Activated CD4-positive, alpha-beta T cell treated with anti-CD3 and anti-CD28 coated beads, Interleukin-2, amount 10 ng/mL, durations not matched to agents 7 days and 5 days (primary cell): ENCODE results near the gene KBTBD12. TPM values are rescaled to one million over a fixed set of nuclear protein-coding genes. Genes with fewer than 3 reads are reported as not detected.

Experiments
- CTCF ChIA-PET: fragments of 350-600 bp; sonication (Branson Sonifier 250); formaldehyde crosslinking; loops from one replicate; lab custom pipeline; 2021; ENCODE audit warnings: antibody characterized with exemption; lab: Charles Lee
- POLR2A ChIA-PET: fragments of 350-600 bp; sonication (Branson Sonifier 250); formaldehyde crosslinking; loops from one replicate; lab custom pipeline; 2021; ENCODE audit warnings: antibody characterized with exemption; lab: Charles Lee
- DNase-seq: peaks from one replicate; pipeline ENCODE4 v3.0.0-alpha.2; 2020
- H3K27ac Mint-ChIP-seq: one replicate; pipeline ENCODE4 v1.8.0; 2021; ENCODE audit warnings: mild to moderate bottlenecking, moderate library complexity, mixed read lengths
- H3K27me3 Mint-ChIP-seq: one replicate; pipeline ENCODE4 v1.8.0; 2021; ENCODE audit warnings: mixed read lengths
- H3K36me3 Mint-ChIP-seq: one replicate; pipeline ENCODE4 v1.8.0; 2021; ENCODE audit warnings: low read depth, mixed read lengths
- H3K4me1 Mint-ChIP-seq: one replicate; pipeline ENCODE4 v1.8.0; 2021; ENCODE audit warnings: mixed read lengths
- H3K4me3 Mint-ChIP-seq: one replicate; pipeline ENCODE4 v1.8.0; 2021; ENCODE audit warnings: mild to moderate bottlenecking, moderate library complexity, mixed read lengths
- H3K9me3 Mint-ChIP-seq: one replicate; pipeline ENCODE4 v1.8.0; 2021; ENCODE audit warnings: mixed read lengths
- total RNA-seq, 2 experiments: library from RNA; stranded (reverse); gene quantifications; one replicate each; pipeline ENCODE4 v1.2.3, GENCODE V29; 2021

Gene KBTBD12
- total RNA-seq, 2 experiments from 2014 or later, result not detected

DNA sequence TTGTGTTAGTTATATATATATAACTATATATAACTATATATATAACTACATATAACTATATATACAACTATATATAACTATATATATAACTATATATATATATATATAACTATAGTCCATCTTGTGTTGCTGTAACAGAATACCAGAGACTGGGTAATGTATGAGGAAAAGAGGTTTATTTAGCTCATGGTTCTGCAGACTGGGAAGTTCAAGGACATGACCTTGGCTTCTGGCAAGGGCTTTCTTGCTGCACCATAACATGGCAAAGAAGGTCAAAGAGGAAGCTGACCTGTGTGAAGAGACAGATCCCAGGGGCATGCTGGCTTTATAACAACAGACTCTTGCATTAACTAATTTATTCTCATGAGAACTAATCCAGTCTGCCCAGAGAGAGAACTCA, 27.6 kb downstream of the KBTBD12 start:
- Mint-ChIP-seq H3K27ac (no peak overlapping the region), H3K4me3 (no peak overlapping the region), H3K9me3 (no peaks in the 10 kb centered on the region), H3K36me3 (no peaks in the 10 kb centered on the region), H3K27me3 (peaks cover 50% of the 10 kb centered on the region), H3K4me1 (no peaks in the 10 kb centered on the region)
- ChIA-PET CTCF (no interaction called here), POLR2A (no interaction called here)
- DNase-seq, result no peak

DNA sequence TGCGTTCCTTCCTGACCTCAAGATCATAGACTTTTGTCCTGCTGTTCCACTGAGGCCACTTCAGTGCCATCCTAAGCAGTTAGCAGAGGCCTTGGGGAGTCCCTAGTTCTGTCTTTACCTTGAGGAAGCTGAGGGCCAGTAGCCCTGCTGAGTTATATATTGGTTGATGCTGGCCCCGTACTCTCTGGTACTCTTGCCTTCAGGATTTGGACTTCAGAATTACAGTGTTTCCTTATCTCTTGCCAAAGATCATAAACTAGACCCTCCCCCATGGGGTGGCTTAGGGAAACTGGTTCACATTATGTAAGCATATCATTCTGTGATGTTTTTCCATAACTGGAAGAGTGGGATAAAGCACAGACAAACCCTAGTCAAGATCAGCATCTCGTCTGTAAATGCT, 33.2 kb downstream of the KBTBD12 start:
- POLR2A ChIA-PET, result no interaction called here
- no peaks in the 10 kb centered on the region for H3K9me3 Mint-ChIP-seq
- no peak overlapping the region for H3K27ac Mint-ChIP-seq
- no peaks in the 10 kb centered on the region for H3K36me3 Mint-ChIP-seq
- CTCF ChIA-PET, result no interaction called here
- peaks cover 32% of the 10 kb centered on the region for H3K27me3 Mint-ChIP-seq
- no peaks in the 10 kb centered on the region for H3K4me1 Mint-ChIP-seq
- H3K4me3 Mint-ChIP-seq, result no peak overlapping the region
- no peak for DNase-seq

DNA sequence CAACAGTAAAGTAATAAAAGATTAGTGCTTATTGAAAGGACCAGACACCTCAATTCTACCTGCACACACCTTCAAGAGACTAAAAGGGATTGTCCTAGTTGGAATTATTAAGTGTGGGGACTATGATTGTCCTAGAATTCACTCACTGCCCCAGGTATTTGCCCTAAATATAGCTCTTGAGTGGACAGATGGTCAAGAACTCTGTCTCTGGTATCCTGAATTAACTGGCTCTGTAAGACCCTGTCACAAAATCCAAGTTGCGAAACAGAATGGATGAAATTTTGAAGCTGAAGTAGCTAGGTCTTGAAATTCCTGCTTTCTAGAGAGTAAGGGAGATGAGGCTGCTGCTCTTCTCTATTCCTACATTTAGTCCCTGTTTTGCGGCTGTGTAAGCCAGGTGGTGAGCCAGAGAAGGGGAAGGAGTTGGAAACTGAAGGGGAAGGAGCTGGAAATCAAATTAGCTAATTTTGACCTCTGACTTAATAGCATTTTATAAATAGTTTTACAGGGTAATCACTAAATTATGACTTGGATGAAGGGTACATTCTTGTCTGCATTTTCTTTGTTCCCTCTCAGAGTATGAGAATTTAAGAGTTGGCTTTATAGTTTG, 34.5 kb downstream of the KBTBD12 start:
- ChIA-PET POLR2A (no interaction called here), CTCF (interaction anchor here (1.0 kb wide), 1 partner anchor 11 kb away, joined by 3 read pairs; no protein-coding TSS in a partner anchor)
- H3K27ac Mint-ChIP-seq, result no peak overlapping the region
- H3K9me3 Mint-ChIP-seq, result no peaks in the 10 kb centered on the region
- no peak overlapping the region for H3K4me3 Mint-ChIP-seq
- peaks cover 31% of the 10 kb centered on the region for H3K27me3 Mint-ChIP-seq
- no peak for DNase-seq
- H3K4me1 Mint-ChIP-seq, result no peaks in the 10 kb centered on the region
- no peaks in the 10 kb centered on the region for H3K36me3 Mint-ChIP-seq

DNA sequence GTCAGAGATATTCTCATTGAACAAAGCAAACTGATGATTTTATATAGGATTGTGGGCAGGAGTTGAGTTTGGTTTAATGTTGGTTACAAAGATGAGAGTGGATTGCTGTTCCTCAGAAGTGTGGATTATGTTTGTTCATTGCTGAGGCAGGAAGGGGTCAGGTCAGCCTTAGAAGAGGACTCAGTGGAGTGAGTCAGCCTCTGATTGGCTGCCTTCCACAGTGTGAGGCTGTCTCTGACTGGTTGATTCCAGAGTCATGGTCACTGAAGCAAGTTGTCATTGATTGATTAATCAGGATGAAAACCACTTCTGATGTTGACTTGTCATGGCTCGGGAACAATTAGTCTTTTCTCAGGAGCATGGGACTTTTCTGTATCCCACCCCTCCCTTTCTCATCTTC, 36.2 kb downstream of the KBTBD12 start:
- POLR2A ChIA-PET, result no interaction called here
- CTCF ChIA-PET, result no interaction called here
- H3K27ac Mint-ChIP-seq, result no peak overlapping the region
- H3K4me3 Mint-ChIP-seq, result no peak overlapping the region
- no peaks in the 10 kb centered on the region for H3K9me3 Mint-ChIP-seq
- no peaks in the 10 kb centered on the region for H3K4me1 Mint-ChIP-seq
- H3K27me3 Mint-ChIP-seq, result peaks cover 31% of the 10 kb centered on the region
- no peaks in the 10 kb centered on the region for H3K36me3 Mint-ChIP-seq
- no peak for DNase-seq

DNA sequence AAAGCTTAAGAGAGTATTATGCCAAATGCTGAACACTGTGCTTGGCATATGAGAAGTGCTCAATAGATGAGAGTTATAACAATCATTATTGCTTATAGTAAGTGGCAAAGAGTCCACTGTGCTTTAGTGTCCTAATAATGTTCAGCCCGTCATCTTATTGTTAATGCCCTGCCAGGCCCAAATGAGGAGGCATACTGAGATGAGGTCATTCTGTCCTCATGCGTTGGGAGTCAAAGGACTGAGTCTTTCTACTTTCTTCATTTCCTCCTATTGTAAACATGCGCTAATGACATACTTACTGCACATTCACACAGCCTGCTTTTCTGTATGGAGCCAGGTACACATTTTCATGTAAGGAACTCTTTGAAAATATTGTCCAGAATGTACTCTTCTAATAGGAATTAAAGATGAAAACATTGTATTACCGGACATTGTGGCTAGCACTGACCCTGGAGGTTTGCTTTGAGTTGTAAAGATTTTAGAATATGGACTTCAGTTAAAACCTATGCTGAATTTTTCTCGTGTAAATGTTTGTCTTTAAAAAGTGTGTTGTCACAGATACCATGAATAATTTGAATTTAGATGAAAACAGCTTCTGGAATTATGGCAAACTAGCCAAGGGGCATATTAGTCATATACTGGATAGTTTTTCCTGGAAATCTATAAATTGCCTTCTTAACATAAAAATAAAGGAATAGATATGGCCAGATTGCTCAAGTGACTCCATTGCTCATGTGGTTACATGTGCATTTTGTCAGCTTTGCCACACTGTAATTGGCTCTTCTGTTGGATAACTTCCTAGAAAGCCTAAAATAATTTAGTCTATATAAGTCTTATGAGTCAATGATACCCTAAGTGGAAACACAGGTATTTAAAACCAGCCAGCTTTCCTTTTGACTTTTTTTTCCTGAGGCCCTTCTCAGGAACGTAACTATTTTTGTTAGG, 38.3 kb downstream of the KBTBD12 start:
- H3K4me3 Mint-ChIP-seq, result no peak overlapping the region
- H3K9me3 Mint-ChIP-seq, result no peaks in the 10 kb centered on the region
- H3K27ac Mint-ChIP-seq, result no peak overlapping the region
- DNase-seq, result no peak
- peaks cover 25% of the 10 kb centered on the region for H3K27me3 Mint-ChIP-seq
- ChIA-PET CTCF (no interaction called here), POLR2A (no interaction called here)
- H3K36me3 Mint-ChIP-seq, result no peaks in the 10 kb centered on the region
- H3K4me1 Mint-ChIP-seq, result no peaks in the 10 kb centered on the region

DNA sequence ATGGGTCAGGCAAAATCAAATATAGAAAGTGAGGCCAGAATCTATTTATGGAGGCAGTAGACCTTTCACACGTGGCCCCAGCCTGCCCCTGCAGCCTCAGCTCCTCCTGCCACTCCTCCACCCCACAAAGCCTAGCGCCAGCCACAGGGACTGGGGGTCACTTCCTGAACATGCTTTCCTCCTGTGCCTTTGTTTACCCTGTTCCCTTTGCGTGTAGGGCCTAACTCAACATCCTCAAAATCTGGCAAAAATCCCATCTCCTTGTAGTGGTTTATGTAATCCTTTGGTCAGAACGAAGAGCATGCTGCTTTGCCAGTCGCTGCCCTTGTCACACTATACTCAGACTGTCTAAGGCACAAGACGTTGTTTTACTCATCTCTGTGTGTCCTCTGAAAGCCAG, 39.6 kb downstream of the KBTBD12 start:
- H3K4me3 Mint-ChIP-seq, result no peak overlapping the region
- no peak for DNase-seq
- no peak overlapping the region for H3K27ac Mint-ChIP-seq
- ChIA-PET CTCF (no interaction called here), POLR2A (no interaction called here)
- H3K36me3 Mint-ChIP-seq, result no peaks in the 10 kb centered on the region
- H3K9me3 Mint-ChIP-seq, result no peaks in the 10 kb centered on the region
- peaks cover 23% of the 10 kb centered on the region for H3K27me3 Mint-ChIP-seq
- H3K4me1 Mint-ChIP-seq, result no peaks in the 10 kb centered on the region

DNA sequence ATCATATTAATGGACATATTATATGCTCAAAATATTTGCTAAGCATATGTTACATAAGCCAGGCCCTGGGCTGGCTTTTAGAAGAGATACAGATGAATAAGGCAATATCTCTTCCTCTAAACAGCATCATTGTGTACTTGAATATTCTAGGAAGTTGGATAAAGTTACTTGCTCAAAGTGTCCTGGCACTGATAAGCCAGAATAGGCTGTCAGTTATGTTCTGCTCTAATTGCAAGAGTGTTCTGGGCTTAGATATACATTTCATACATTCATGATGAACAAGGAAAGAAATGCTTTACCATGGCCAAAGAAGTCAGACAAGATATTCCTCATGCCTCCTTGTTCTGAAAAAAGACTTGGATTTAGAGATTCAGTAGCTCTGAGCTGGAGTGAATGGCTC, 40.7 kb downstream of the KBTBD12 start:
- Mint-ChIP-seq H3K4me3 (no peak overlapping the region), H3K36me3 (no peaks in the 10 kb centered on the region), H3K27ac (no peak overlapping the region), H3K4me1 (no peaks in the 10 kb centered on the region), H3K27me3 (peaks cover 24% of the 10 kb centered on the region), H3K9me3 (no peaks in the 10 kb centered on the region)
- ChIA-PET POLR2A (no interaction called here), CTCF (no interaction called here)
- no peak for DNase-seq

DNA sequence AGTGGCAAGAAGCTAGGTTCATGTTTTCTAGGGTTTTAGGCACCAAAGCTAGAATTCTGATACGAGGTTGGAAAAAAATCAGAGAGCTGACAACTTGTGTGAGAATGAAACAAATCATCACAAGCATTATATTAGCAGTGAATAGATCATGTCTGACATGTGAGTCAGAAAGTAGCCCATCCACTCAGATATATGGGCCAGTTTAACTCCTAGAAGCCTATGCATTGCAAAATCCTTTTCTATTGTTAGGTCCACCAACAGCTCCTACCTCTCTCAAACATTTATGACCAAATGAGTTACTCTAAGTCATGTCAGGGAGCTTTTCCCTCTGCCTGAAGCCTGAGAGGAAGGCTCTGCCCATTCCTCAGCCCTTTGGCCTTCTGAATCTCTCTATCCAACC, 44.0 kb downstream of the KBTBD12 start:
- no peaks in the 10 kb centered on the region for H3K4me1 Mint-ChIP-seq
- H3K36me3 Mint-ChIP-seq, result no peaks in the 10 kb centered on the region
- ChIA-PET POLR2A (no interaction called here), CTCF (interaction anchor here (1.3 kb wide), 1 partner anchor 14 kb away, joined by 4 read pairs; no protein-coding TSS in a partner anchor)
- no peak for DNase-seq
- no peak overlapping the region for H3K27ac Mint-ChIP-seq
- H3K27me3 Mint-ChIP-seq, result peaks cover 19% of the 10 kb centered on the region
- no peaks in the 10 kb centered on the region for H3K9me3 Mint-ChIP-seq
- H3K4me3 Mint-ChIP-seq, result no peak overlapping the region

DNA sequence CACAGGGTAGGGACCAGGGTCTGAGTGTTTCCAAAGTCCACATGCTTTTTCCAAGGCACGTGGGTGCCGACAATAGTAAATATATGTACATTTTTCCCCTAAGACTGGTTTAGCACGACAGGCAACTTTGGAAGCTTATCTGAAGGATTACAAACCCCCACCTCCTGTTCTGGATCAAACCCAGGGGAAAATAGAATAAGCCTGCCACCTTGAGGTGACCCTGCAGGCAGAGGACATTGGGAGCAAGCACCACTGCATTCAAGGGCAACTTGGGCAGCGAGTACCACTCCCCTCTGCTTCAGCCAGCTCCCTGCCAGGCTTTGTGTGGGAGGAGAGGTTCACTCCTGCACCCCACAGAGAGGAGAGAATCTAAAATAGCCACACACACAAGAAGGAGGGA, 44.8 kb downstream of the KBTBD12 start:
- no peak for DNase-seq
- H3K27ac Mint-ChIP-seq, result no peak overlapping the region
- ChIA-PET POLR2A (no interaction called here), CTCF (interaction anchor here (1.4 kb wide), 1 partner anchor 10 kb away, joined by 3 read pairs; no protein-coding TSS in a partner anchor)
- no peaks in the 10 kb centered on the region for H3K9me3 Mint-ChIP-seq
- H3K4me3 Mint-ChIP-seq, result no peak overlapping the region
- peaks cover 13% of the 10 kb centered on the region for H3K27me3 Mint-ChIP-seq
- H3K36me3 Mint-ChIP-seq, result no peaks in the 10 kb centered on the region
- no peaks in the 10 kb centered on the region for H3K4me1 Mint-ChIP-seq

DNA sequence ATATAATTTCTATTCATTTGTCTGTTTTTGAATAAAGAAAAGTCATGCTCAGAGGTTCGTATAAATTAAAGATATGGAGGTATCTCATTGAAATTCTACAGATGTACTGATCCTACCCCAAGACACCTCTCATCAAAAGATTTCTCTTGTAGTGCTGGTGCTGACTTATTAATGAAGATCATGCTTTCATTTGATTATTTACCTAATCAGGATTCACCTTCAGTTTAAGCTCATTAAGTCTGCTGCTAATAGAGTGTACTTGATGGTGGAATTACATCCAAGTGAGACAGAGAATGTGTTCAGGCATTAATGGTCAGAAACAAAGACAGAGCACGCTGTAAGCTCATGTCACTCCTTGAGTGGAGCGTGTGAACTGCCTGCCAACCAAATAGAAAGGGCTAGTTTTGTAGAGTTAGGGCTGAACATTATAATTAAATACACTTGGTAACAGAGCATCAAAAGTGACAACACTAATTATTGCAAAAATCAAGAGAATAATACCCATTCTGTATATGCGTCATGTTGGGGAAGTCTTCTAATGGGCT, 45.5 kb downstream of the KBTBD12 start:
- POLR2A ChIA-PET, result no interaction called here
- Mint-ChIP-seq H3K4me1 (no peaks in the 10 kb centered on the region), H3K27ac (no peak overlapping the region), H3K4me3 (no peak overlapping the region), H3K9me3 (no peaks in the 10 kb centered on the region), H3K36me3 (no peaks in the 10 kb centered on the region), H3K27me3 (peaks cover 13% of the 10 kb centered on the region)
- DNase-seq, result no peak
- CTCF ChIA-PET, result interaction anchor here (0.9 to 1.4 kb wide), 2 partner anchors 11 to 117 kb away, joined by 3 read pairs; no protein-coding TSS in a partner anchor

DNA sequence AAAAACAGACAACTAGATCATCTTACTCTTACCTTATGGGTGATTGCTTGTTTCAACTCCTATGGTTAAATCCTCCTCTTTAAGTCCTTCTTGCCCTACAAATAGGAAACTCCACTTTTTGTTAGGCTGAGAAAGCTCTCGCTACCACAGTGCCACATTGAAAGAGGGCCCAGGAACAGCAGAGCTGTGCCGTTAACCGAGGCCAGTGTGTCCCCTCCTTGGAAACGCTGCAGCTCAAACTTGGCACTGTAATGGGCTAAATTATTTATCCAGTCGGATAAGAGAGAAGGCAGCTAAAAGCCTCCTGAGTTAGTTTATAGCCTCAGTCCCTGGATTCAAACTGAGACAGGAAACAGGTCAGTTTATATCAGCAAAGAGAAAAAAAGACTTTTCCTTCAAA, 46.1 kb downstream of the KBTBD12 start:
- Mint-ChIP-seq H3K36me3 (no peaks in the 10 kb centered on the region), H3K27me3 (peaks cover 17% of the 10 kb centered on the region), H3K4me1 (no peaks in the 10 kb centered on the region), H3K27ac (no peak overlapping the region), H3K4me3 (no peak overlapping the region), H3K9me3 (no peaks in the 10 kb centered on the region)
- ChIA-PET POLR2A (interaction anchor here (0.5 kb wide), 1 partner anchor 14 kb away, joined by 3 read pairs; no protein-coding TSS in a partner anchor), CTCF (interaction anchor here (0.9 to 1.4 kb wide), 2 partner anchors 11 to 118 kb away, joined by 3 read pairs; no protein-coding TSS in a partner anchor)
- DNase-seq, result no peak

DNA sequence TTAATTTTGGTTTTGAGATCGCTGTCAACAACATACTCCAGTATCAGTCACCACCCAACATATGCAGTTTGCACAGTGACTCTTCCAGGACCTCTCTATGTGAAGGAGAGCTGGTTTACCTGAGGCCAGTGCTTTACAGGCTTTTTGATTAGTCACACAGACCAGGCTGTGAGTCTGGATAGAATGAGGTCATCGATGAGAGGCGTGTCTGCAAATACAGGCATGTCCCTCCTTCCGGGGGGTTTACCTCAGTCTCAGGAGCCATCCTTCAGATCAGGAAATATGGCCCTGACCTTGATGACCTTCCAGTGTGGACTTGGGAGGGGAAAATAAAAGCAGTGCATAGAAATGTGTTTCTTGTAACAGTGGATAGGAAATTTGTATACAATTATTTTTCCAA, 46.9 kb downstream of the KBTBD12 start:
- H3K27ac Mint-ChIP-seq, result no peak overlapping the region
- no peak overlapping the region for H3K4me3 Mint-ChIP-seq
- no peak for DNase-seq
- H3K4me1 Mint-ChIP-seq, result no peaks in the 10 kb centered on the region
- H3K36me3 Mint-ChIP-seq, result no peaks in the 10 kb centered on the region
- H3K9me3 Mint-ChIP-seq, result no peaks in the 10 kb centered on the region
- ChIA-PET CTCF (no interaction called here), POLR2A (no interaction called here)
- peaks cover 22% of the 10 kb centered on the region for H3K27me3 Mint-ChIP-seq

DNA sequence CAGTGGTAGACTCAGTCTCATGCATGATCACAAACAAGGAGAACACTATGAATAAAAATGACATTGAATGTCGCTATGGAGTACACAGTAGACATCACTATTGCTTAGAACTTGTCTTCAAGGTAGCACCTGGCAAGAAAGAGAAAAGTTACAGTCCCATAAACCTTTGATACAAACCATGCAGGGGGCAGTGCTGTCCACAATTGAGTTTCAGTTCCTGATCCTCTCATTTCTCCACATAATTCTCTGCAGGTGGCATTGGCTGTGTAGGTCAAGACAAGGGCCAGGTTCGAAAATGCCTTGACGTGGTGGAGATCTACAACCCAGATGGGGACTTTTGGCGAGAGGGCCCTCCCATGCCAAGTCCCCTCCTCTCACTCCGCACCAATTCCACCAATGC, 47.9 kb downstream of the KBTBD12 start:
- no peak for DNase-seq
- POLR2A ChIA-PET, result no interaction called here
- peaks cover 27% of the 10 kb centered on the region for H3K27me3 Mint-ChIP-seq
- H3K27ac Mint-ChIP-seq, result no peak overlapping the region
- CTCF ChIA-PET, result no interaction called here
- no peaks in the 10 kb centered on the region for H3K36me3 Mint-ChIP-seq
- no peaks in the 10 kb centered on the region for H3K4me1 Mint-ChIP-seq
- no peak overlapping the region for H3K4me3 Mint-ChIP-seq
- H3K9me3 Mint-ChIP-seq, result no peaks in the 10 kb centered on the region
